Measurements from ENCODE around the gene SPAAR. TPM values are rescaled to one million over a fixed set of nuclear protein-coding genes. Genes with fewer than 3 reads are reported as not detected.

The SPAAR gene
- polyA plus RNA-seq, 1 donor (not counting 4 experiments of a cell fraction or from before 2014, with no cell fraction given): not detected

GRCh38 chr9:35951736-35952135, 42.4 kb downstream of the SPAAR start:
- Histone ChIP-seq H3K27me3 (ENCODE audit: control insufficient read depth, extremely low read depth, insufficient read depth, low read length) (peaks cover 4% of the 10 kb centered on the region), H3K36me3 (ENCODE audit: control insufficient read depth in 2 of 2, extremely low read depth in 1 of 2, insufficient read depth in 2 of 2, low read length in 2 of 2) (no peaks in the 10 kb centered on the region), H3K9ac (ENCODE audit: control insufficient read depth, extremely low read depth, insufficient read depth, low read length) (no peak overlapping the region), H3K79me2 (ENCODE audit: control insufficient read depth, insufficient read depth, low read length) (no peaks in the 10 kb centered on the region), H4K20me1 (ENCODE audit: control insufficient read depth, extremely low read depth, insufficient read depth, low read length) (no peaks in the 10 kb centered on the region), H3K27ac (ENCODE audit: control insufficient read depth, insufficient read depth, low read length) (no peak overlapping the region), H3K4me3 (ENCODE audit: control insufficient read depth in 2 of 3, extremely low read depth in 1 of 3, insufficient read depth in 2 of 3, low read depth in 1 of 3, low read length in 3 of 3) (no peak overlapping the region), H3K4me2 (ENCODE audit: control insufficient read depth, extremely low read depth, insufficient read depth, low read depth, low read length) (no peak overlapping the region), H3K9me3 (ENCODE audit: control insufficient read depth, low read depth, low read length) (no peaks in the 10 kb centered on the region), H3K9me1 (ENCODE audit: control insufficient read depth, extremely low read depth, insufficient read depth, low read length) (no peaks in the 10 kb centered on the region), H2AFZ (ENCODE audit: control insufficient read depth, low read length) (peak overlapping the region; percentile 37), H3K4me1 (ENCODE audit: control insufficient read depth, extremely low read depth, insufficient read depth, low read length) (peaks cover 4% of the 10 kb centered on the region)
- dilution Hi-C loops (cut with MboI; ENCODE audit: extremely low pct_ligation_motif_present, low sequenced_read_pairs): no loop called here
- no peak for DNase-seq (ENCODE audit: low read depth, low spot score)
- TF ChIP-seq EZH2 (IDR thresholded peaks at IDR 0.05; ENCODE audit: low read length): no peak
- TF ChIP-seq, protein P1, sequence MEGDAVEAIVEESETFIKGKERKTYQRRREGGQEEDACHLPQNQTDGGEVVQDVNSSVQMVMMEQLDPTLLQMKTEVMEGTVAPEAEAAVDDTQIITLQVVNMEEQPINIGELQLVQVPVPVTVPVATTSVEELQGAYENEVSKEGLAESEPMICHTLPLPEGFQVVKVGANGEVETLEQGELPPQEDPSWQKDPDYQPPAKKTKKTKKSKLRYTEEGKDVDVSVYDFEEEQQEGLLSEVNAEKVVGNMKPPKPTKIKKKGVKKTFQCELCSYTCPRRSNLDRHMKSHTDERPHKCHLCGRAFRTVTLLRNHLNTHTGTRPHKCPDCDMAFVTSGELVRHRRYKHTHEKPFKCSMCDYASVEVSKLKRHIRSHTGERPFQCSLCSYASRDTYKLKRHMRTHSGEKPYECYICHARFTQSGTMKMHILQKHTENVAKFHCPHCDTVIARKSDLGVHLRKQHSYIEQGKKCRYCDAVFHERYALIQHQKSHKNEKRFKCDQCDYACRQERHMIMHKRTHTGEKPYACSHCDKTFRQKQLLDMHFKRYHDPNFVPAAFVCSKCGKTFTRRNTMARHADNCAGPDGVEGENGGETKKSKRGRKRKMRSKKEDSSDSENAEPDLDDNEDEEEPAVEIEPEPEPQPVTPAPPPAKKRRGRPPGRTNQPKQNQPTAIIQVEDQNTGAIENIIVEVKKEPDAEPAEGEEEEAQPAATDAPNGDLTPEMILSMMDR (optimal IDR thresholded peaks at IDR 0.05 in 1 of 3, IDR thresholded peaks at IDR 0.05 in 1 of 3, conservative IDR thresholded peaks at IDR 0.05 in 1 of 3; ENCODE audit: extremely low read depth in 1 of 3, insufficient read depth in 2 of 3, low read length in 3 of 3): no peak
- FAIRE-seq: peak; percentile 34

GRCh38 chr9:35952526-35953191, 43.4 kb downstream of the SPAAR start:
- Histone ChIP-seq H3K36me3 (ENCODE audit: control insufficient read depth in 2 of 2, extremely low read depth in 1 of 2, insufficient read depth in 2 of 2, low read length in 2 of 2) (no peaks in the 10 kb centered on the region), H3K4me2 (ENCODE audit: control insufficient read depth, extremely low read depth, insufficient read depth, low read depth, low read length) (no peak overlapping the region), H2AFZ (ENCODE audit: control insufficient read depth, low read length) (peak overlapping the region; percentile 49), H3K9me3 (ENCODE audit: control insufficient read depth, low read depth, low read length) (no peaks in the 10 kb centered on the region), H3K9ac (ENCODE audit: control insufficient read depth, extremely low read depth, insufficient read depth, low read length) (no peak overlapping the region), H3K79me2 (ENCODE audit: control insufficient read depth, insufficient read depth, low read length) (no peaks in the 10 kb centered on the region), H4K20me1 (ENCODE audit: control insufficient read depth, extremely low read depth, insufficient read depth, low read length) (no peaks in the 10 kb centered on the region), H3K27me3 (ENCODE audit: control insufficient read depth, extremely low read depth, insufficient read depth, low read length) (peaks cover 13% of the 10 kb centered on the region), H3K9me1 (ENCODE audit: control insufficient read depth, extremely low read depth, insufficient read depth, low read length) (no peaks in the 10 kb centered on the region), H3K4me3 (ENCODE audit: control insufficient read depth in 2 of 3, extremely low read depth in 1 of 3, insufficient read depth in 2 of 3, low read depth in 1 of 3, low read length in 3 of 3) (no peak overlapping the region), H3K4me1 (ENCODE audit: control insufficient read depth, extremely low read depth, insufficient read depth, low read length) (peaks cover 4% of the 10 kb centered on the region), H3K27ac (ENCODE audit: control insufficient read depth, insufficient read depth, low read length) (no peak overlapping the region)
- dilution Hi-C loops (cut with MboI; ENCODE audit: extremely low pct_ligation_motif_present, low sequenced_read_pairs): no loop called here
- TF ChIP-seq EZH2 (IDR thresholded peaks at IDR 0.05; ENCODE audit: low read length): no peak
- TF ChIP-seq, protein P1 (optimal IDR thresholded peaks at IDR 0.05 in 1 of 3, IDR thresholded peaks at IDR 0.05 in 1 of 3, conservative IDR thresholded peaks at IDR 0.05 in 1 of 3; ENCODE audit: extremely low read depth in 1 of 3, insufficient read depth in 2 of 3, low read length in 3 of 3): no peak
- DNase-seq (ENCODE audit: low read depth, low spot score) (no peak), FAIRE-seq (no peak)
